ENCODE measurements around the gene ARSK. TPM values are rescaled to one million over a fixed set of nuclear protein-coding genes. Genes with fewer than 3 reads are reported as not detected.
A peak's percentile ranks its signal among the peaks of the same experiment; 100 is the strongest.

Gene ARSK
- total and polyA plus RNA-seq, 12 donors: 2.4 to 6.3 (median 3.4) TPM

DNA sequence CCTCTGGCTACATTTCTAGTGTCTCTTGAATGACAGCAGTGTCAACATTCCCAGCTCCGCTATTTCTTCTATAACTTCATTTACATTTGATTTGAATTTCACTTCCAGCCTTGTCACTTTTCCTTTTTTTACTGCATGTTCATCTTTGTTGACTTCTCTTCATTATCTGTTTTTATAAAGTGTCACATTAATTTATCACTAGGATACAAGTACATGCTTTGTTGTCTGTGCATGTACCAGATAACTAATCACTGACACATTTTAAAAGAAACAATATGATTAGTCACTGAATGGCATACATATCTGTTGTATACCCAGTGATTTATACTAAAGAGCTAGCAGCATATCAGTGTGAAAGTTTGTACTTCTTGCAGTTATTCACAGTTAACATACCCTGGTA is 29.1 kb downstream of the ARSK start:
- Histone ChIP-seq H3K27me3 (no peaks in the 10 kb centered on the region), H3K36me3 (peaks cover 0 to 13% (median 0%) of the 10 kb centered on the region in 9 donors), H3K4me1 (no peaks in the 10 kb centered on the region), H3K4me3 (no peak overlapping the region), H3K9me3 (no peaks in the 10 kb centered on the region), H3K27ac (no peak overlapping the region)
- DNase-seq: no peak
- intact Hi-C loops (cut with DNase I): loop anchor here in 1 of 10 donors (5.0 kb wide), 1 partner anchor 562 kb away; no protein-coding TSS in a partner anchor
- WGBS, 2 donors: 95 to 98% methylated on average over 1 of the region's 1 CpG
- no peak for TF ChIP-seq CTCF (IDR thresholded peaks at IDR 0.05)
- ATAC-seq: no peak

DNA sequence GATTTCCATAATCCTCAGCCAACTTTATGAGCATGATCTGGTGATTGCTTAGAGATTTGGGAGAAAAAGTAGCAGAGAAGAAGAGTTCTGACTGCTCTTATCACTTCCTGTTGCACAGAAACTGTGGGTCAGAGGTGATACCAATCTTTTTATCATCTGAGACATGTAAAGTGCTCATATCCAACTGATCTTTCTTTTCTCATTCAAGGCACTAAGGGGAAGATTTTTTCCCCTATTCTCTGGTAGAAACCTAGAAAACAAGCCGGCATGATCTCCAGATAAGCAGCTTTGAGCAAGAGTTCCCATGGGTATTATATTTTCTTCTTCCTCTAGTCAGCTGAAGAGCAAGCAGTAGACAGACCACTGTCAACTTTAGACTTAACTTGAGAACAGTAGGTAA is 36.0 kb downstream of the ARSK start:
- ATAC-seq (no peak), DNase-seq (no peak)
- no peak overlapping the region for H3K4me3 ChIP-seq
- no peak for TF ChIP-seq CTCF (IDR thresholded peaks at IDR 0.05)
- intact Hi-C loops (cut with DNase I): no loop called here
- H3K36me3 ChIP-seq: peaks cover 0 to 12% (median 0%) of the 10 kb centered on the region in 9 donors
- no peaks in the 10 kb centered on the region for H3K27me3 ChIP-seq
- no peaks in the 10 kb centered on the region for H3K9me3 ChIP-seq
- peak overlapping the region in 1 of 10 donors; percentile 5 for H3K27ac ChIP-seq
- peaks cover 0 to 3% (median 0%) of the 10 kb centered on the region in 9 donors for H3K4me1 ChIP-seq
- 56 to 71% methylated on average over 1 of the region's 1 CpG for WGBS, 2 donors

GRCh38 chr5:95591490-95591901 is 36.6 kb downstream of the ARSK start:
- H3K9me3 ChIP-seq: no peaks in the 10 kb centered on the region
- ATAC-seq (no peak), DNase-seq (no peak)
- 97 to 98% methylated on average over 5 of the region's 5 CpGs for WGBS, 2 donors
- no peak for TF ChIP-seq CTCF (IDR thresholded peaks at IDR 0.05)
- H3K4me1 ChIP-seq: peaks cover 0 to 8% (median 0%) of the 10 kb centered on the region in 9 donors
- no peak overlapping the region for H3K4me3 ChIP-seq
- H3K36me3 ChIP-seq: peaks cover 0 to 12% (median 0%) of the 10 kb centered on the region in 9 donors
- intact Hi-C loops (cut with DNase I): no loop called here
- H3K27me3 ChIP-seq: no peaks in the 10 kb centered on the region
- H3K27ac ChIP-seq: no peak overlapping the region

DNA sequence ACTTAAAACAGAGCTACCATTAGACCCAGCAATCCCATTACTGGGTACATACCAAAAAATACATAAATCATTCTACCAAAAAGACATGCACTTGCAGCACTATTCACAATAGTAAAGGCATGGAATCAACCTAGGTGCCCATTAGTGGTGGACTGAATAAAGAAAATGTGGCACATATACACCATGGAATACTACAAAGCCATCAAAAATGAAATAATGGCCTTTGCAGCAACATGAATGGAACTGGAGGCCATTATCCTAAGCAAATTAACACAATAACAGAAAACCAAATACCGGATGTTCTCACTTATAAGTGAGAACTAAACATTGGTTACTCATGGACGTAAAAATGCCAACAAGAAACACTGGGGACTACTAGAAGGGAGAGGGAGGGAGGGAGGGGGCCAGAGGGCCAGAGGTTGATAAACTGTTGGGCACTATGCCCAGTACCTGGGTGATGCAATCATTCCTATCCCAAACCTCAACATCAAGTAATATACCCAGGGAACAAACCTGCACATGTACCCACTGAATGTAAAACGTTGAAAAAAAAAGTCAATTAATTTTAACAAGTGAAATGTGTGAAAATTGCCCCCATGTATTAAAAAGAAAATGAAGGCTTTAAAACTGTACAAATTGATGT is 40.5 kb downstream of the ARSK start:
- intact Hi-C loops (cut with DNase I): no loop called here

More for the DNA sequence above, 40.5 kb downstream of the ARSK start:
- DNase-seq (no peak), ATAC-seq (no peak)
- no peak overlapping the region for H3K27ac ChIP-seq
- peaks cover 0 to 8% (median 0%) of the 10 kb centered on the region in 9 donors for H3K4me1 ChIP-seq
- H3K36me3 ChIP-seq: peaks cover 0 to 12% (median 0%) of the 10 kb centered on the region in 9 donors
- H3K4me3 ChIP-seq: no peak overlapping the region
- 94 to 97% methylated on average over 3 of the region's 3 CpGs for WGBS, 2 donors
- no peaks in the 10 kb centered on the region for H3K9me3 ChIP-seq
- no peak for TF ChIP-seq CTCF (IDR thresholded peaks at IDR 0.05)
- no peaks in the 10 kb centered on the region for H3K27me3 ChIP-seq
